H4 (cell line): ENCODE measurements around the gene TBC1D19. TPM values are rescaled to one million over a fixed set of nuclear protein-coding genes. Genes with fewer than 3 reads are reported as not detected.

Source experiments
- DNase-seq: peaks from one replicate; pipeline ENCODE4 v3.0.0-alpha.2; 2015; ENCODE audit warnings: low spot score
- total RNA-seq: library from RNA; depleted of rRNA; stranded (reverse); fragments of >200 nt; shearing (Covaris generic); gene quantifications from 2 replicates; pipeline ENCODE4 v1.2.3, GENCODE V29; 2014; rRNA removed

TBC1D19 gene
- total RNA-seq, 1 experiment from 2014 or later, result 16.6 TPM

DNA sequence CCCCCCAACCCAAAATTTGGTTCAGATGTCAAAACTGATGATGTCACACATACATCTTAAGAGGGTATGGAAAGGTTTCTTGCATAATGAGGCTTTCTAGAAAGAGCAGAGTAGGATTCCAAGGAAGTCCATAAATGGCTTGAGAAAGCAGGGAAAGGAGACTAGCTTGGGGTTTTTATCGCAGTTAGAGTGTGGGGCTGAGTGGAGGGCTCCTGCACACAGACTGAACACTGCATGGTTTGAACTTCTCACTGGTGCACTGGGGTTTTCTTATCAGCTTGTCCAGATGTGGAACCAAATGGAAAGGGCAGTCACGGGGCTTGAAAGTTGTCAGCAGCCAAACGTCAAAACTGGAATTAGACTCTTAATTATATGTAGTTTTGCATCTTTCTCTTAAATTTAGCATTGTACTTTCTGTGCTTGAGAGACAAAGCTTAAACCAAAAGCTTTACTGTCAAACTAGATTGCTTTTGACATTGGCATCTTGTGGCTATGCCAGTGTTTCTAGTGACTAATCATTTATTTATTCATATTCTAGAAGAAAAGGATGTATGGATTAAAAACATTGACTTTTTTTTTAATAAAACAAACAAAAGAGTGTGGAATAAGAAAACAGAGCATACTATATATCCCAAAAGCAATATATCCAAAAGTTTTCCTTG lies 198.4 kb downstream of the TBC1D19 start:
- no peak for DNase-seq

DNA sequence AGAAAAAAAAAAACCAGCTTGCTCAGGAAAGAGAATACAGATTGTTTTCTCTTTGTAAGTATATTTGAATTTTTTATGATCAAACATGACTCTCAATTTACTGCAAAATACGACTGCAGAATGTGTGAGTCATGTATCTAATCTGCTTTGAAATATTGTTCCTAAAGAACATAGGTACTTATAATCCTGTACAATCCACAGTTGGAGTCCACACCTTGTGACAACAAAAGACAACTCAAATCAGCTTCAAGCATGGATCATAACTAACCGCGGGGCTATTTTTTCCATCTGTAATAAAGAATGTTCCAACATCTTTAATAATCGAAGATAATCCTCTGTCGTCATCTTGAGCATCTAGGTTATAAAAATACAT lies 198.9 kb downstream of the TBC1D19 start:
- DNase-seq, result no peak

DNA sequence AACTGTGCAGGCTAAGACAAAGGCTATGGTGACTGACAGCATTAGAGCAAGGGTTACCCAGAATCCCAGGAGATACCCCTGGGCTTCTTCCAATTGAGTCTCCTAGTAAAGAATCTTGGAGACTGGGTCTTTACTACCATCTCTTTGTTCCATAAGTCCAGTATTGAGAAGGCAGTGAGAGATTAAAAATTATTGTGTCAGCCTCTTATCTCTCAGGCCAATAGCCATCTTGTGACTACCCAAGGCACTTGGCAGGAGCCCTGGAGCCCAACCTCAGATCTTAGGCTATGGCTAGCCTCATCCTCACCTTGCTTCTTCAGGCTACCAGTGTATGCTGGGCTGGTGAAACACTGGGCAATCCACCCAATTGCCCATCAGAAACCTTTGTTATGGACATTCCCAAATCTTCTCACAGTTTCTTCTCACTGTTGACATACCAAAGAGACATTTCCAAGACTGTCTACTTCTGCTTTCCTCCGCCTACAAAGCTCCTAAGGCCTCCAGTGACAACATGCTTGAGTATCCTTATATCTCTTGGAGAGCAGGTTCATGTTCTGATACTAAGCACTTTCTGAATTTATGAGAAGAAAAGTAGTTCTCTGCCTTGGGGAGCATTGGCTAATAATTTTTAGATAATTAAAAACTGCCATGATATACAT lies 200.5 kb downstream of the TBC1D19 start:
- no peak for DNase-seq

DNA sequence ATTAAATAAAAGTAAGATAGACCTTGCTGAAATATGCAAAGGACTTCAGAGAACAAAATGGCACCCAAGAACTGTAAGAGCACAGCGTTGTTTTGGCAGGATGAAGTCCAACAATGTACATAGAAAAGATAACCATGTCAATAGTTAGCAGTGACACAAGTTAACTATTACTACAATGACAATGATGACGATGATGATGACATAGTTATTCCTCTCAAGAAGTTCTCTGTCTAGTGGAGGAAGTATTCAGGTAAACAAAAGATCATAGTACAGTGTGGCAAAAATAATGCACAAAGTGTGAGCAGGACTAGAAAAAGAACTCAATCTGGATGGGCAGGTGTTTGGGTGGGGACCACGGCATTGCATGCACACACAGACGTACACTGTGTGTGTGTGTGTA lies 201.4 kb downstream of the TBC1D19 start:
- DNase-seq, result no peak

DNA sequence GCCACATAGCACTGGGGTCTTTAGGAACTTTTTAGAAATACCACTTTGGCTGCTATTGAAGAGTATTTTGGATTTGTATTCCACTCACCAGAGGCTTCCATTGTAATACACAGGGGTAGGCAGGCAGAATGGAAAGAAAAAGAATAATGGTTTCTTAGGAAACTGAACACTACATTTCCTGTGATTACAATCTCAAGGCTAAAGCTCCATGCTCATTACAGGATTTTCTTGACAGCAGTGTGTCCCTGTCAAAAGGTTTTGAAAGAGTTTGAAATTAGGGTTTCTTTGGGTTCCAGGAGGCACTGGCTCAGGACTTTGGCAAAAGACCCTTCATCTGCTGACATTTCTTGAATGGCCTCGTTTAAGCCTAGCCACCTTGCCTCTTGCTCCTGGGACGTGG lies 201.9 kb downstream of the TBC1D19 start:
- DNase-seq, result no peak

DNA sequence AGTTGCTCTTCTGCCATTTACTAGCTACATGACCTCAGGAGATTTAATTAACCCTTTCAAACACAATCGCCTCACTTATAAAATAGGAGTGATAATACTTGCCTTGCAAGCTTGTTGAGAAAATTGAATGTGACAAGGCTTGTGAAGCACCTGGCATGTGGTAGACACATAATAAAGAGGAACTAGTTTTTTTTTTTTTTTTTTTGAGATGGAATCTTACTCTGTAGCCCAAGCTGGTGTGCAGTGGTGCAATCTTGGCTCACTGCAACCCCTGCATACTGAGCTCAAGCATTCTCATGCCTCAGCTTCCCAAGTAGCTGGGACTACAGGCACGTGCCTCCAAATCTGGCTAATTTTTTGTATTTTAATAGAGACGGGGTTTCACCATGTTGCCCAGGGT lies 203.0 kb downstream of the TBC1D19 start:
- no peak for DNase-seq

DNA sequence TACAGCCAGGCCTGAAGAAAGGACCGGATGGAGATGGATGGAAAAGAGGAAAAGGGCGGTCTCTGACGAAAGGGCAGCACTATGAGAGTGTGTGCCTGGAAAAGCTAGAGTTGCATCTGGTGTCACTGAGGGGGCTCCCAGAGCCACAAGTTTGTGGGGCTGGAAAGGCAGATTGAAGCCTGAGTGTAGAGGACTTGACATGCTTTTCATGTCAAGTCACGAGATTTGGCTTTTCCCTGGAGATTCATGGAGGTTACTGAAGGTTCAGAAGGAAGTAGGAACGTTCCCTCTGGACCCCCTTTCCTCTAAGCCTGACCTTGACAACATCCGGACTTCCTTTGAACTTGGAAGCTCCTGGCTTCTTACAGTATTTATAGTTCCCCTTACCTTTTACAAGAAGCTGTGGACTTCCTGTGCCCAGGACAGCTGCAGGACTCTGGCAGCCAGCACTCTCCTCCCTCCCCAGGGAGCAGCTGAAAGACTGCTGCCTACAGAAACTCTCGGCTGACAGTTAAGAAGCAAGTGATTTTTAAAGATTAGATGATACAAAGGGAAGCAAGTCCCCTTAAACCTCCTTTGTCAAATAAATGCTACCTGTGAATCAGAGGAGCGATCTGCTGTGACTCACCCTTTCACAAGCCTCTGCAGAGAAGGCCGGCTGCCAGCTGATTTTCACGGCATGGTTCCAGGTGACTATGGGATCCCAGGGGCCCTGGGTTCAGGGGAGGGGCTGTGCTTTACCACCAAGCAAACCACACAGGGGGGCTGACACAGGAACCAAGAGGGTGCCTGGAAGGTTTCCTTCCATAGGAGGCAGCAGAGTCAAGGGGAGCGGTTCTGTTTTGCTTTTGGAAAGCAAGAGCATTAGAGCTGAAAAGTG lies 203.8 kb downstream of the TBC1D19 start:
- peak; percentile 81 for DNase-seq

DNA sequence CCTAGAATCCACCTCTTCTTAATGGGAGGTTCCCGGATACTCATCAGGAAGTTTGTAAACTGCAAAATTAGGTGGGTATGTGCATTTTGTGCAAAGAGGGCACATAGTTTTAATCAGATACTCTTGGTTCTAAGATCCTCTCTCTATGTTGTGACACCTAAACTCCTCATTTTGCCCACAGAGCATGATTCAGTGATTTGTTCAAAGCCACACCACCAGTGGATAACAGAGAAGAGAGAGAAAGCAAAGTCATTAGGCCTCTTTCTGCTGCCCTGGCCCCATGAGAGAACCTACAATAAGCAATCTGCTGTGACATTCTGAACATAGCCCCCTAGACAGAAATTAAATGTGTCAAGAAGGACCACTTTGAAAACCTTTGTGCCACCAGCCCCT lies 204.5 kb downstream of the TBC1D19 start:
- DNase-seq, result no peak

DNA sequence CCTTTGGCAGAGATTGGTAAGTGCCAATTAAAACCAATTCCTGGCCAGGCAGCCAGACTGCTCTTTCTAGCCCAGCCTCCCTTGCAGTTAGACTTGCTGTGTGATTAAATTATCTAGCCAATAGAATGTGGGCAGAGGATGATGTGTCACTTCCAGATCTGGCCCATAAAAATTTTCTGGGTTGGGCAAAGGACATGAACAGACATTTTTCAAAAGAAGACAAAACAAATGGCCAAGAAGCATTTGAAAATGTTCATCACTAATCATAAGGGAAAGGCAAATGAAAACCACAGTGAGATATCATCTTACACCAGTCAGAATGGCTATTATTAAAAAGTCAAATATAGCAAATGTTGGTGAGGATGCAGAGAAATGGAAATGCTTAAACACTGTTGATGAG lies 205.3 kb downstream of the TBC1D19 start:
- no peak for DNase-seq

DNA sequence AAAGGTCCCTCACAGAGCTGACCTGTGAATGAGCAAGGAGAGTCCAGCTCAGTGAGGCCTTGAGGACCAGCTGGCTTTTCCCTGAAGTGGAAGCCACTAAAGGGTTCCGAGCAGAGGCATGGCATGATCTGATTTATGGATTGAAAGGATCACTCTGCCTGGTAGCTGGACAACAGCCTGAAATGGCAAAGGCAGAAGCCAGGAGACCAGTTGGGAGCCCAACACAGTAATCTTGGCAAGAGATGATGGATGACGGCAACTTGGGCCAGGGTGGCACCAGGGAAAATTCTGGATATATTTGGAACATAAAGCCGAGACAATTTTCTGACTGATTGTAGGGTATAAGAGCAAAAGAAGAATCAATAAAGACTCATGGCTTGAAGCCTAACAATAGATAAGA lies 207.5 kb downstream of the TBC1D19 start:
- DNase-seq, result no peak

DNA sequence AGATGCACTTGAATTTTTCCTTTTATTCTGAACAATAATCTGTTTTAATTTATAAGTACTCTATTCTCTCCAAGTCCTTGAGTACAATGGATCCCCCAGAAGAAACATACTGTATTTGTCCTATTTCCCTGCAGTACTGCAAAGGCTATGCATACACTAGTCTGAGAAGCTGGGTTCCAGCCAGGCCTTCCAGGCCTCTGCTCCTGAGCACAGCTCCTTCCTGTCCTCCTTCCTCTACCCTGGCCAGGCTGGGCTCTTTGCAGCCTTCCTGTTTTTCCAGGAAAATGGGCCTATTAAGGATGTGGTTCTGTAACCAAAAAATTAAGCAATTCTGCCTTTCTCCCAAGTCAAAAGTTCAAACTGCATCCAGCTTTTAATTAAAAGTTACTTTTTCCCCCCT lies 208.8 kb downstream of the TBC1D19 start:
- DNase-seq, result no peak

DNA sequence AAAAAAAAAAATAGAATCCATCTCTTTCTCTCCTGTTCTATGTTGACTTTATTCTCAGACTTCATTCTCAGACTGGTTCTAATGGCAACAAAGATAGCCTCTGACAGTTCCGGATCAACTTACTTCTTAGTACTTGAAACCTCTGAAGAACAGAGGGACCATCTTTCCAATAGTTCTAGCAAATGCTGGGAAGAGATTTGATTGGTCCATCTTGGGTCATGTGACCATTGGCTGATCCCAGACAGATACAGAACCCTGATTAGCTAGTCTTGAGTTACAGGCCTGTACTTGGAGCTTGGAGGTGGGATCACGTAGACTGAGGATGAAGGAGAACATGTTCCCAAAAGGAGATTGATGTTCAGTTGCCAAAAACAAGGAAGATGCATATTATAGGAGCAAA lies 209.9 kb downstream of the TBC1D19 start:
- no peak for DNase-seq

DNA sequence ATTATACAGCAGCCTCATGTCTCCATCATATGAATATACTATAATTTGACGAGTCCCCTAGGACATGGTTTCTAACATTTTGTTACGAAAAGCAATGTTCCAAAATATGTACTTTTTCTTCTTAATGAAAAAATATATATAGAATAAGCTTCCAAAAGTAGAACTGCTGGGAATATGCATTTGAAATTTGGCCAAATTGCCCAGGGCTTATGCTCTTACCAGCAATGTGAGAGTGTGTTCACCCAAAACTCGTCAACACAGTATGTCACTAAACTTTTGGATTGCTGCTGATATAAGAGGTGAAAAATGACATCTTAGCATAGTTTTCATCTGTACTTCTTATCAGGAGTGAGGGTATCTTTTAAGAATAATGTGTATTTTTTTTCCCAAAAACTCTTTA lies 212.2 kb downstream of the TBC1D19 start:
- no peak for DNase-seq

DNA sequence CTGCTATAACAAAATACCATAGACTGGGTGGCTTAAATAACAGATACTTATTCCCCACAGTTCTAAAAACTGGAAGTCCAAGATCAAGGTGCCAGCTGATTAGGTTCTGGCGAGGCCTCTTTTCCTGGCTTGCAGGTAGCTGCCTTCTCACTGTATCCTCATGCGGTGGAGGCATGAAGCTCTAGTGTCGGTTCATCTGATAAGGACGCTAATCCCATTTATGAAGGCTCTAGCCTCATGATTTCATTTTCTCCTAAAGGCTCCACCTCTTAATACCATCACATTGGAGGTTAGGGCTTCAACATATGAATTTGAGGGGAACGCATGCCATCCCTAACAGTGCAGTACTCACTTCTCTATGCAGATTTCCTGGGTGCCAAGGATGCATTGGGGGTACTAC lies 218.9 kb downstream of the TBC1D19 start:
- DNase-seq, result no peak

DNA sequence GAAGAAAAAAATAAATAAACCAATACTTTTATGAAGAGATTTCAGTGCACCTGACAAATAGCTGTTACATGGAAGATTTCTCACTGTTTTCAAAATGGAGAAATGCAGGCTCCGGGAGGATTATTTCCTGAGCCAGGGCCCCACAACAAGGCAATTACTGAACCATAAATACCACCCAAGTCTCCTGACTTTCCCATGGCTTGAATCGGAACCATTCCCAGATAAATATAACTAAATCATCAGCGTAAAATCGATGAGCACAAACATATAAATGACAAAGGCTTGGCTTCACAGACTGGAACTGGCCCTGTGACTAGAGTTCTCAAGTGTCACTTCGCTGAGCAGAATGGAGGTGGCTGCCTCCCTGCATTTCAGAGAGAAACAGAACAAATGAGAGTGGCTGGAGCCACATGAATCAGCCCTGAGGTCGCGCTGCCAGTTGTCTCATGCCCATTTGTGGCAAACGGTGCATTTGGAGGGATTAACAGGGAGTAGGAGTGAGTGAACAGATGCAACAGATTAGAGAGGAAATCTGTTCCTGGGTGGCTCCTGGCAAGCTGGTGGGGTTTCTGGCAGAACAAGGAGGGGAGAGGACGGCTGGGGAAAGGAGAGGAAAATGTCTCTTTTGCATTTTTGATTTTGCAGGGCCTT lies 219.5 kb downstream of the TBC1D19 start:
- DNase-seq, result peak; percentile 77

DNA sequence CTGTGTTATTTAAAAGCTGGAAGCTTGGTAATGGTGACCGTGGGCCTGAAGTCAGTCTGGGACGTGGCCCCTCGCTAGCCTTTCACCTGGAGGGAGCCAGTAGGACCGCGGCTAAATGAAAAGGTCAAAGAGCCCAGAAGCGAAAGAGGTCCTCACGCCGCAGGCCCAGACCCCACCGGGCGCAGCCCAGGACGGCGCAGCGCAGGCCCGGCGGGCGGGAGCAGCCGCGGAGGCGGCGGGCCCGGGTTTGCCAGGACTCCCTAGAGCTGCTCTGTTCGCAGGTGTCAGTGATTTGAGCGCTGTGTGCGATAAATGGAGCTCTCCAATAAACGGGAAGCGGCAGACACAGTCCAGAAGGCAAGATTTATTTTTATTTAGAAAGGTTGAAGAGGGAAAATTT lies 220.6 kb downstream of the TBC1D19 start:
- DNase-seq, result no peak

DNA sequence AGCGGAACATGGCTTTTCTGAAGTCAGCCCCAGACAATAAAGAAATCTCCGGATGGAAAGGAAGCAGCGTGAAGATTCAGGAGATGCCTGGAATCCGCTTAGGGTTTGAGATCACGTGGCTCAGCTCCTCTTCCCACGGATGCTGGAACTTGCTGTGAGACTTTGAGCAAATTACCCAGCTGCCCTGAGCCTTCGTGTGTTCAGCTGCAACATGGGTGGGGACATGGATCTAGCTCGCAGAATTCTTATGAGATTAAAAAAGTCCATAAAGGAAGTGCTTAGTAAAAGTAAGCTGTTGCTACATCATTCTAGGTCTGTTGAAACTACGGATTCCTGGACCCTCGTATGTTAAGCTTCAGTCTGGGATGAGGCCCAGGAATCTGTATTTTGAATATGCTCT lies 221.0 kb downstream of the TBC1D19 start:
- DNase-seq, result no peak

Other genes starting within 250 kb of the TBC1D19 start
- 0.08 TPM in 1 of 2 replicates, not detected in the other for gene CCKAR, start 93.6 kb upstream of the TBC1D19 start, total RNA-seq